NCI-H2227 (cell line): ENCODE measurements around the gene FGD2.
"Not testable (repeated sequence)": the region's sequence is repeated elsewhere in the genome, so short reads cannot be mapped to it uniquely, and the experiment has no call there.

ENCODE experiments used
- DNase-seq: peaks from one replicate; lab custom pipeline; 2025; ENCODE audit not compliant: unreplicated experiment; lab: John Stamatoyannopoulos, UW

FGD2 gene

DNA sequence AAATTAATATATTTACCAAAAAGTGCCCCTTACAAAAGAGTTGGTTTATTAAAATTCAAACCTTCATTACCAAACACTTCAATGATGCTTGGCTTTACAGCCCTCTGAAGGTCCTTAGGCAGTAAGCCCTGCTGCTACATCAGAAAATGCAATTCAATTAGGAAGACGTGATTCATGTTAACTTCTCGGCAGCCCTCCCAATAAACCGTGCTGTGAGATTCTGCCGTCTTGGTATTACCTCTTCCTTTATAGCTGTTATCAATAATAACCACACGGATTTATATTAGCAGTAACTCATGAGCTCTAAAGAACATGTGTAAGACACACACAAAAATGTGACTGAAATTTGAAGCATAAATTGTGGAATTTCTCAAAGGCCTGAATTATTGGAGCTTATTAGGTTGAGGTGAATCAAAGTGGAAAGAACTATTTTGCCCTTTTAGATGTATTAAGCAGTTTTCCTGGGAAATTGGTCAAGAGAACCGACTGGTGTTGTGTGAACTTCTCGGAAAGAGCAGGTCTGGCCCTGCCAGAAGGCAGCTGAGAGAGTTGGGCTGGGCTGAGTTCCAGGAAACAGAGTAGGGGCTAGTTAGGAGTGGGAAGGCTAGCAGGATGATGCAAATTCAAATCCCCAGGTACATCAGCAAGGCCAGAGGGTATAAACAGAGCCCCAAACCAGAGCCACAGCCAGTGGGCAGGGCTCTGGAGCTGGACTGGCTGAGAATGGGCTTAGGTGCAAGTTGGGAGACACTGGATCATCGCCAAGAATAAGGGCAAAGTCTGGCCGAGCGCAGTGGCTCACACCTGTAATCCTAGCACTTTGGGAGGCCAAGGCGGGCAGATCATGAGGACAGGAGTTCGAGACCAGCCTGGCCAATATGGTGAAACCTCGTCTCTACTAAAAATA is 33.1 kb downstream of the FGD2 start:
- no peak for DNase-seq

DNA sequence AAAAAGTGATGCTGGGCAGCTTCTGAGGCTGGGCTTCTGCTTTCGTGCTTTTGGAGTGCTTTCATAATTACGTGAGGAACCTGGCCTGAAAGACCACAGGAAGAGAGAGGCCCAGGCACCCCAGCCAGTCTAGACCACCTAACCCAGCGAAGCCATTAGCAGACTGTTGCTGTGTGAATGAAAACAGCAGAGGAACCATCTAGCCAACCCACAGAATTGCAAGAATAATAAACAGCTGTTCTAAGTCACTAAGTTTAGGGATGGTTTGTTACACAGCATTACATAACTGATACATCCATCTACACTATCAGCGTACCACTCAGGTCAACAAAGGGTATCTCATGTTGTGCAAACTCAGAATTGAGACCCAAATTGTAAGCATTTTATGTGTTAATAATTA is 34.5 kb downstream of the FGD2 start:
- no peak for DNase-seq

DNA sequence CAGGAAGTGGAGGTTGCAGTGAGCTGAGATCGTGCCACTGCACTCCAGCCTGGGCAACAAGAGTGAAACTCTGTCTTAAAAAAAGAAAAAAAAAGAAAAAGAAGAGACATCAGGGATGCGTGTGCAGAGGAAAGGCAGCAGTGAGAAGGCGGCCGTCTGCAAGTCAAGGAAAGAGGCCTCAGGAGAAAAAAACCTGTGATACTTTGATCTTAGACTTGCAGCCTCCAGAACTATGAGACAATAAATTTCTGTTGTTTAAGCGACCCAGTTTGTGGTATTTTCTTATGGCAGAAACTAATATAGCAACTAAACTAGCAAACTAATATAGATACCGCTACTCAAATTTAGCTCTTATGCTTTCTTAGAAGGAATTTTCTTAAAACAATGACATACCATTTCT is 36.1 kb downstream of the FGD2 start:
- DNase-seq = no peak

DNA sequence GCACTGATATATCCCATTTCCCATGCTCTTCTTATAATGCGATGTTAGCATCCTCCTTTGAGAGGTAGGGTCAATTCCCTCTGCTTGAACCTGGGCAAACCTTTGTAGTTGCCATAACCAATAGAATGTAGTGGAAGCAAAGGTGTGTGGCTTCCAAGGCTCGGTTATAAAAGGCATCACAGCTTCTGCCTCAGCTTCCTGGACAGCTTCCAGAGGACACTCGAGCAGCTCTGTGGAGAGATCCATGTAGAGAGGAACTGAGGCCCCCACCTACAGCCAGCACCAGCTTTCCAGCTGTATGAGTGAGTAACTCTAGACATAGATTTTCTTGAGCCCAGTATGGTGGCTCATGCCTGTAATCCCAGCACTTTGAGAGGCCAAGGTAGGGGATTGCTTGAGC is 36.7 kb downstream of the FGD2 start:
- no peak for DNase-seq

DNA sequence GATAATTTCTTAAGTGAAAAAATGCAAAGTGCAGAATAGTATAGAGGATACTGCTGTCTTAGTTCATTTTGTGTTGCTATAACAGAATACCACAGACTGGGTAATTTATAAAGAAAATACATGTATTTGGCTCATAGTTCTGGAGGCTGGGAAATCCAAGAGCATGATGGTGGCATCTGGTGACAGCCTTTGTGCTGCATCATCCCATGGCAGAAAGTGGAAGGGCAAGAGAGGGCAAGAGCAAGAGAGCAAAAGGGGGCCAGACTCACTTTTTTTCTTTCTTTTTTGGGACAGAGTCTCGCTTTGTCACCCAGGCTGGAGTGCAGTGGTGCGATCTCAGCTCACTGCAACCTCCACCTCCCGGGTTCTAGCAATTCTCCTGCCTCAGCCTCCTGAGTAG is 37.6 kb downstream of the FGD2 start:
- DNase-seq = not testable (repeated sequence)

DNA sequence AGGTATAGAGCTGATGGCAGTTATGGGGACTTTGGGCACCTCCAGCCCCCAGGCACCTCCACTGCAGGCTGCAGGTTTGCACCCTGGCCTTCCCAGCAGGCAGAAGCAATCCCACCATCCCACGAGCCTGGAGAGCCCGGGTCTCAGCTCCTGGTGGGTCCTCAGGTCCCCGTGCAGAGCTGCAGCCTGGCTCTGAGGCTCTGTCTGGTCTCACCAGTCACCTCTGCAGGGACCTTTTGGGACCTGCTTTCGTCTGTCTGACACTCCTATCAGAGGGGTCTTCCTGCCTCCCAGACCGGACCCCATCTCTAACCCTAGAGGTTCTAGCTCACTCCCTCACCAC is 41.9 kb downstream of the FGD2 start:
- DNase-seq = no peak

DNA sequence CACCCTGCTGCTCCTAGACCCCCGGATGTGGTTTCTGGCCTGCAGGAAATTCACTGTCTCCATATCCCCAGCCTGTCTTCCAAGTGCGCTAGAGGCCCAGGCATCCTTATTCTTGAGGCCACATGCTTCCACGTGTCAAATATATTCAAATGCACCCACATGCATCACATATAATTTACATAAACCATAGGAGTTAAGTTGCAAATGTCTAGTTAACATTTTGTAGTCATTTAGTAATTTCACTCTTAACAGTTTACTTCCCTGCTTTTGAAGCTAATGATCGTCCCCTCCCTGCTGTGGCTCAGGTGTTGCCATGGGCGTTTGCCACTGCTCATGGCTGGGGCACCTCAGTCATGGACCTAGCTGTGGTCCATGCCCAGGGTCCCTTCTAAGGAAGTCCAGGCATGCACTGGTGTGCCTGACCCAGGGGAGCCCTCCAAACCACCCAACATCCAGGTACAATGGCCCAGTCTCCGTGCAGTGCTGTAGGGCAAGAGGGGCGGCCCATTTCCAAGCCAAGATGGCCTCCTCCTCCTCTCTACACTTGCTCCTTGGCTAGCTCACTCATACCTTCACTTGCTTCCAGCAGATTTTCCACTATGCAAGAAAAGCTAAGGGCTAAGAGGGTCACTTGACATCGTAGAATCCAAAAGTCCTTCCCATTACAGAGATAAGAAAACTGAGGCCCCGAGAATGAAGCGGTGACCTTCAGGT is 42.4 kb downstream of the FGD2 start:
- DNase-seq = no peak

DNA sequence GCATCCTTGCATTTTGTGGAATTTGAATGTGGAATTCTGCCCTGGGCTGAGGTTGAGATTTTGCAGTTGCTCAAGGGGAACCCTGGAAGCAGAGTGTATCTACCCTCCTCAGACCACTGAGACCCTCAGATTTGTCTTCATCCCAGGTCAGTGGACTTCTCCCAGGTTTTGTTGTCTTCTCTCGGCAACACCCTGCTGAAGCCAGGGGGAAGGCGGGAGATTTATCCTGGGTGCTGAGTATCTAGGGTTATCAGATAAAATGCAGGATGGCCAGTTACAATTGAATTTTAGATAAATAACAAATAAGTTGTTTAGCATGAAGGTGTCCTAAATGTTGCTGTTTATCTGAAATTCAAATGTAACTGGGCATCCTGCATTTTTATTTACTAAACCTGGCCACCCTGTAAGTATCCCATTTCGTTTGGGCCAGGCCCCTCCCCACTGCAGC is 43.0 kb downstream of the FGD2 start:
- DNase-seq = no peak

DNA sequence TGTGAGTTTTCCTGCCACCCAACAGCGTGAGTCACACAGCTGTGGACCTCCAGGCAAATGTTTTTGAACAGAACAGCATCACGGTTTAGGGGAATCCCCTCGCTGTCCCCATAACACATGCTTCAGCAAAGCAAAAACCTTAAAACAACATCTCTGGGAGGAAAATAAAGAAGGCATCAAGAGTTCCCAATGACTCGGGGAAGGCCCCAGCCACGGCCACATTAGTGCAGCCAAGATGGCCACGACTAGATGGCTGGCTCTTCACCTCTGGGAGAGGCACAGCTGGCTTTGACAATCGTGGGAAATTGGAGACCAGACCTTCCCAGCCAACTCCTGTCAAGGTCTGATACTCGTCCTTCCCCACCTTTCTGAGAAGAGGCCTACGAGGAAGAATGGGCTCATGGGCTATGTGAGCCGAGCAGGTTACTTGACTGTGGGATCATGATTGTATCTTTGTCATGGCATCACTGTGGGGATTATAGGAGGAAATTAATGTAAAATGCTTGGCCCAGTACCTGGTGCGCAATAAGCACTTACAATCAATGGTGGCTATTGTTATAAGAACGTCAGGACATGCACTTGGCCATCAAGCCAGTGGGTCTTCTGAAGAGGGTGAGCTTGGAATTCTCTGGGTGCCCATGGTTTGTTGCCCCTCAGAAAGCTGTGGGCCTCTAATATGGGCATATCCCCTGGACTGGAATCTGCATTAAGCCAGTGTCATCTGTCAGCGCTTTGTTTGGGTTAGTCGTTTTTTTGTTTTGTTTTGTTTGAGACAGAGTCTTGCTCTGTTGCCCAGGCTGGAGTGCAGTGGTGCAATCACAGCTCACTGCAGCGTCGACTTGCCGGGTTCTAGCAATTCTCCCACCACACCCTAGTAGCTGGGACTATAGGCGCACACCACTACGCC is 43.6 kb downstream of the FGD2 start:
- DNase-seq = no peak

DNA sequence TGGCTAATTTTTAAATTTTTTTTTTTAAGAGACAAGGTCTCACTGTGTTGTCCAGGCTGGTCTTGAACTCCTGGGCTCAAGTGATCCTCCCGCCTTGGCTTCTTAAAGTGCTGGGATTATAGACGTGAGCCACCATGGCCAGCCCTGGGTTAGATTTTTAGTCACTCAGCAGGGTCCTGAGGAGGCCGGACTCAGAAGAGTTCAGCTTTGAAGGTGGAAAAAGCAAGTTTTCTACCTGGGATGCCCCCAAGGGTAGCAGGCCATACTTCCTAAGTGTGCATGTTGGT is 44.2 kb downstream of the FGD2 start:
- DNase-seq = no peak

DNA sequence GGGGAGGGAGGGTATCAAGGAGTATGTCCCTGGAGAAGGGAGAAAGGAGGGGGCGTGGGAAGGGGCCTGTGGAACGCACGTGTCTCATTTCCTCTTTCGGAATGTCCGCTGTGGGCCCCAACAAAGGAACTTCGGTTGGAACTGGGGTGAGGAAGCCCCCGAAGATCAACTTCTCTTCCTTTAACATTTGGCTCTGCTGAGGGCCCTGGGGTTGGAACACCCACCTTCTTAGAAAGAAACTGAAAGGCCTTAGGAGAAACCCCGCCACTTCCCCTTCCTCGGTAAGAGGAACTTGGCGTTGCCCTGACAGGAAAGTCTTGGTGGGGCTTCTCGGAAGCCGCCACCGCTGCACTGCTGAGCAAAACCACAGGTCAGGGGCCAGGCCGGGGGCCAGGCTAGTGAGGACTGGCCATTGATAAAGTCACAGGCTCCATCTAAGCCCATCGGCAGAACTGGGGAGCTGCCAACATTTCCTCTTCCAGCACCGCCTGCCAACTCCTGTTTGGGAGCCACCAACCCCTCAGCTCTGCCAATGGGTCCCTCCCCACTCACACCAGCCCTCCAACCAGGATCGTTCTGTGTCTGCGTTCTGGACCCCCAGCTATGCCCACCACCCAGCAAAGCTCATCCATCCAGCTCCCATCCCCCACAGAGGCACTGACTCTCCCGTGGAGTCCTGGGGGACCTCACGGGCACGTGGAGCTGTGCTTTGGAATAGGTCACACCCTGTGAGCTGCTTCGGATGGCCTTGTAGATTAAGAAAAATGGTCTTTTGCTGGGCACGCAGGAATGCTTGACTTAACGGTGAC is 44.8 kb downstream of the FGD2 start:
- no peak for DNase-seq

DNA sequence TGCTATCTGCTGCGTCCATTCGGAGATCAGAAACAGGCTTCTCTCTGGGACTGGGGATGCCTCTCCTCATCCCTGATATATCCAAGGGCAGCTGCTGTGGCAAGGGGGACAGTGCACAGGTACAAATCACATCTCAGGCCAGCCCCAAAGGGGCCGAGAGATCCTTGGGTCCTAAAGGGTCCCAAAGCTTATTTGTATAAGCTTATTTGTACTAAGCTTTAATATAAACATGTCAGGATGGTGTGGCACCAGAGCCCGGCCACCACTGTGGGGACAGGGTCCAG is 45.3 kb downstream of the FGD2 start:
- no peak for DNase-seq

DNA sequence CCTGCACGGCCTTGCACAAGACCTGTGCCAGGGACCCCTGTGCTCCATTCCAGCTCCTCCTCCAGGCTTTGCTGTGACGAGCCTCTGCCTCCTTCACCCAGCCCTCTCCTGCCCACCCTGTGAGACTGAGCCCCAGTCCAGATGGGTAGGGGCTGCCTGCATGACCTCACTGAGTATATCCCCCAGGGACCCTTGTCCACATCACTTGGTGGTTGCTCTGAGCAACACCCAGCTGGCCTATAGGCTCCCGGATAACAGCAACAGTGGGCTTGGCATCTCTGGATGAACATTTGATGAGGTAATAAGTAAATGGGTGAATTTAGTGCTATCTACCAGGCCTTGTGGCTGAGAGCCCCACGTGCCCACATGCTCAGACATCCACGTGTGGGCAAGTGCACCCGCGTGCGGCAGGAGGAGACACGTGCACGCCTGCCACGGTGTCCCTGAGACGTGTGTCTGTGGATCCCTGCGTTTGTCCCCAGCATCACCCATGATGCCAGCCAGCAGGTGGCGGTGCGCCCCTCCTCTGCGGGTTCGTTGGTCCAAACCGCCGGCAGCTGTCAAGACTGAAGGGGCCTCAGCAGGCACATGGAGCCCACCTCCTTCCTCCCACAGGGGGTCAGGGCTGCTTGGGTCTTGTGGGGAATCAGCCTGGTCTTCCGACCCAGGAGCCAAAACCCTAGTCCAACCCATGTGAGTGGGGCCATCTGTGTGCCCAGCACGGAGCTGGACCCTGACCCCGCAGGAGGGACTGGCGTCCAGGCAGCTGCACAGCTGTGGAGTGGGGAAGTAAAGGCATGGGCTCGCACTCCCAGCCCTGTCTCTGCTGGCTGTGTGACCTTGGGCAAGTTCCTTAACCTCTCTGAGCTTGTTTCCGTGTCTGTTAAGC is 45.9 kb downstream of the FGD2 start:
- DNase-seq = peak; percentile 86

DNA sequence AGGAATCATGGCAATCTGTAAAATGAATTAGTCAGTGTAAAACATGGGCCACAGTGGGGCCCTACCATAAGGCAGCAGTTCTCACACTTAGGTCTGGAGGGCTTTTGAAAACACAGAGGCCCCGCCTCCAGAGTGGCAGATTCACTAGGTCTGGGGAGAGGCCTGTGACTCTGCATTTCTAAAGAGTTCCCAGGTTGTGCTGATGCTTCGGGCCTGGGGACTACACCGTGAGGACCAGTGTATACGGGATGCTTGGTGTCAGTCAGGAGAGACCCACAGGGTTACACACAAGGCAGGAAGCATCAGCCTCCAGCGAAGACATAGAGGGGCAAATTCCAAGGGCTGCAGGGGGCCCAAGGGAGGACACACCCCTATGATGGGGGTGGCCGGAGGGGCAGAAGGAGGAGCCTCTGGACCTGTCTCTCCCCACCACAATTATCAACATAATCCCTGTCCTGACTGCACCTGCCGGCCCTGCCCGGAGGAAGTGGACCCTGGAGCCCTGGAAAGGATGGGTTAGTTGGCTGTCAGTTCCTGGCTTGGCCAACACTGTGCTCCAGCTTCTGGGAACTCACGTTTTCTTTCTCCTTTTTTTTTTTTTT is 46.7 kb downstream of the FGD2 start:
- no peak for DNase-seq

DNA sequence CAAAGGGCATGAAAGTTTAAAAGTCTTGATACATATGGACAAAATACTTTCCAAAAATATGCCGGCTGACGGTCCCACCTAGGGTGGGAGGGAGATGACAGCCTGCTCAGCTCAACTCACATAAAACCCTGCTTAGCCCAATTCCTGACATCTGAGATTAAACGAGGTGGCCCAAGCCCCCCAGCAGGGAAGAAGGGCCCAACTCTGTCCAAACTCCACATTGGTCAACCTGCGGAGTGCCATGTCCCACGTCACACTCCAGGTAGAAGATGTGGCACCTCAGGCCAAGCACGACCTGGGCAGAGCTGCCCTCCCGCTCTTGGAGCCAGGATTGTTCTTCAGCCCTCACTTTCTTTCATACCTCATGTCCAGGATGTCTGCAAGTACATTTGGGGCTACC is 48.2 kb downstream of the FGD2 start:
- no peak for DNase-seq

DNA sequence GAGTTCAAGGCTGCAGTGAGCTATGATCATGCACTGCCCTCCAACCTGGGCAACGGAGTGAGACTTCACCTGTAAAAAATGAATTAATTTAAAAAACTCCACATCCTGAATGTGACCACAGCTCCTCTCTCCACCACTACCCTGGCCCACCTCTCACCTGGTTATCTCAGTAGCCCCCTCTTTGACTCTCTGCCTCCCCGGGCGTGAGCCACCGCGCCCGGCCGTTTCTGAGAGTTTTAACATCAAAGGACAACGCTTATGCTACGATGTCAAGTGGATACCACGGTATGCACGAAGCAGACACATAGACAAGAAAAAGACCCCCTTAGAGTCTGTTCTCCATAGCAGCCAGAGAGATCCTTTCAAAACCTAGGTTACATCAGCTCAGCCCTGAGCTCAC is 48.7 kb downstream of the FGD2 start:
- DNase-seq = no peak

DNA sequence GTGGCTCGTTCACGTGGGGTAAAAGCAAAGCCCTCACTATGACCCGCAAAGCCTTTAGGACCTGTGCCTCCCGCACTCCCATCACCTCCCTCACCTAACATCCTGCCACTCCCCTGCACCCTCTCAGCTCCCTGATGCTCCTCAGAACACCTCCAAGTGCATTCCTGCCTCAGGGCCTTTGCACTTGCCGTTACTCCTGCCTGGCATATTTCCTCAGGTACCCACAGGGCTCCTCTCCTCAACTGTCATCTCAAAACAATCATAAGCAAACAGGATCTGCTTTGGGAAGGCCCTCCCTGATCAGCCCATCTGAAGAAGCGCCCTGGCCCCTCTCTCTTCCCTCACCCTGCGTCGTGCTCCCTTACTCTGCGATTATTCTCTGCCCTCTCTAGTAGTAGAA is 49.1 kb downstream of the FGD2 start:
- no peak for DNase-seq

DNA sequence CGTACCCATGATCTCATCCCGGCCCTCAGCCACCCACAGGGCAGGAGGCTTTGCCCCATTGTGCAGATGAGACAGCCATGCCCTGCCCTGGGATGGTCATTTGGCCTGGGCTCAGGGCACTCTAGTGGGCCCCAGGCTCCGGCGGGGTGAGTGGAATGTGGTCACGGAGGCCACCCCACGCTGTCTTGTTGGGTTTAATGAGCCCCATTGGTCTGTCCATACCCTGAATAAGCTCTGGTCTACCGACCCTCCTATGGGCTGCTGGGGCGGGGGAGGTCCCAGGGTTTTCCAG is 50.6 kb downstream of the FGD2 start:
- no peak for DNase-seq

DNA sequence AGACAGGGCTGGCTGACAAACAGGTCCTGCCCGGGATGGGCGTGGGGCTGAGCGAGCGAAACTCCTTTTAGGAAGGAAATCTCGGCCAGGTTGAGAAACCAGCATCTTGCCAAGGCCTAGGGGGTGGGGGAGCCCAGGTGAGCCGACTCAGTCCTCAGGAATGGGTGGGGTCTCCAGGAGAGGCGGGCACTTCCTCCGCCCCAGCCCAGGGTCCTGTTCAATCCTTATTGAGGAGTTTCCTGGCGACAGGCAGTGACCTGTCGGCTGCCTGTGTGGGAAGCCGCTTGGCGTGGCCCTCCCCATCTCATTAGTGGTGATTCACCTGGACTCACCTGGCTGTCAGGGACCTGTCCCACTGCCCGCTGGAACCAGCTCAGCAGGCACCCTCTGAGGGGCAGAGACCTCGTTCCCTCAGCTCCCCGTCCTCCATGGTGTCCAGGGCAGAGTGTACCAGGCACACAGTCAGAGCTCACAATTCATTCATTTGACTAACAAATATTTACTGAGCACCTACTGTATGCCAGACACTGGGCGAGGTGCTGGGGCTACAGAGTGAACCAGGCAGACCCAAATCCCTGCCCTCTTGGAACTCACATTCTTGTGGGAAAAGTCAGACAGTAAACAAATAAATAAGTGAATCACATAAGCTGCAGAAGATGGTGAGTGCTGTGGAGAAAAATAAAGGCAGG is 51.1 kb downstream of the FGD2 start:
- no peak for DNase-seq

DNA sequence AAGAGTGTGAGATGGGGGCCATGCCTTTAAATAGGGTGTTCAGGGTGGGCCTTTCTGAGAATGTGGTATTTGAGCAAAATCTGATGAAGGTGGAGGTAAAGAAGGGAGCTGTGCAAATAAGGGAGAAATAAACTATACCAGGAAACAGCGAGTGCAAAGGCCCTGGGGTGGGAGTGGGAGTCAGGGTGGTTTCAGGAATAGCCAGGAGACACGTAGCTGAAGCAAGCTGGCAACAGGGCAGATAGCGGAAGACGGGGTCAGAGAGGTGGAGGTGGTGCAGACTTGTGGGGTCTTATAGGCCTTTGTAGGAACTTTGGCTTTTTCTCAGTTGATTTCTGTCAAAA is 51.6 kb downstream of the FGD2 start:
- DNase-seq = no peak
